GM12878 (cell line): ENCODE measurements around the gene CFAP107. TPM values are rescaled to one million over a fixed set of nuclear protein-coding genes. Genes with fewer than 3 reads are reported as not detected.
"Not testable (repeated sequence)": the region's sequence is repeated elsewhere in the genome, so short reads cannot be mapped to it uniquely, and the experiment has no call there.

Experiments used
- ATAC-seq: fragments of 200-7000 bp; cut with Tn5 transposase; 3 replicates; pipeline ENCODE4 v1.9.1; 2020; ENCODE audit warnings: mild to moderate bottlenecking, moderate library complexity
- BruUV-seq: library from RNA; stranded (reverse); fragments of 400-500 nt; replicated peaks from 2 replicates; lab custom pipeline; 2021; lab: Mats Ljungman, UMichigan
- CTCF ChIA-PET: fragments of 300-600 bp; sonication (Branson Sonifier 250); formaldehyde crosslinking; extraction: SDS; loops from one replicate; lab custom pipeline; 2021; ENCODE audit warnings: inconsistent platforms; lab: Yijun Ruan, JAX
- POLR2A ChIA-PET: fragments of 350-600 bp; formaldehyde crosslinking; extraction: SDS; loops from one replicate; lab custom pipeline; 2021; ENCODE audit warnings: inconsistent platforms; lab: Charles Lee
- RAD21 ChIA-PET: fragments of 300-600 bp; sonication (Branson Sonifier 250); formaldehyde crosslinking; loops from one replicate; lab custom pipeline; 2023; ENCODE audit warnings: antibody characterized with exemption; ENCODE audit not compliant: unreplicated experiment; lab: Charles Lee
- SMC1A ChIA-PET: fragments of 300-600 bp; sonication (Branson Sonifier 250); formaldehyde crosslinking; loops from one replicate; lab custom pipeline; 2023; ENCODE audit not compliant: unreplicated experiment, uncharacterized antibody; lab: Charles Lee
- DNase-seq: peaks from one replicate; pipeline ENCODE4 v3.0.0-alpha.2; 2011; ENCODE audit warnings: low read depth, low spot score
- FAIRE-seq: peaks from 3 replicates; lab custom pipeline; 2011; peaks lifted over from hg19 to GRCh38; lab: Jason Lieb, UNC
- H2AFZ ChIP-seq: 2 replicates; pipeline ENCODE4 v1.6.0; 2011; ENCODE audit warnings: low read depth, low read length, control low read depth; ENCODE audit not compliant: control insufficient read depth
- H3K27ac ChIP-seq: 2 replicates; pipeline ENCODE4 v1.5.1; 2011; ENCODE audit warnings: control low read depth; ENCODE audit not compliant: control insufficient read depth, insufficient read depth
- H3K27me3 ChIP-seq, 2 experiments: replicated peaks in 1 of 2; 2 replicates each; pipeline versions ENCODE4 v1.6.0 to v1.6.1; 2011; ENCODE audit warnings: low read length in 1 of 2; ENCODE audit not compliant: control insufficient read depth in 2 of 2, insufficient read depth in 2 of 2
- H3K36me3 ChIP-seq, 2 experiments: 2 replicates each; pipeline ENCODE4 v1.5.1; 2011; ENCODE audit warnings: low read length in 1 of 2; ENCODE audit not compliant: control insufficient read depth in 2 of 2, insufficient read depth in 2 of 2
- H3K4me1 ChIP-seq: 2 replicates; pipeline ENCODE4 v1.6.1; 2011; ENCODE audit warnings: mild to moderate bottlenecking, low read length, moderate library complexity, mixed read lengths; ENCODE audit not compliant: control insufficient read depth, insufficient read depth
- H3K4me2 ChIP-seq: 2 replicates; pipeline ENCODE4 v1.6.0; 2011; ENCODE audit warnings: control low read depth; ENCODE audit not compliant: control insufficient read depth, insufficient read depth
- H3K4me3 ChIP-seq: fragments of 200-600 bp; sonication (generic); 2 replicates; pipeline ENCODE4 v1.5.1; 2016
- H3K79me2 ChIP-seq: 2 replicates; pipeline ENCODE4 v1.6.0; 2011; ENCODE audit warnings: low read length; ENCODE audit not compliant: control insufficient read depth, insufficient read depth
- H3K9ac ChIP-seq: 2 replicates; pipeline ENCODE4 v1.8.0; 2011; ENCODE audit warnings: low read length, control low read depth, mixed read lengths; ENCODE audit not compliant: control insufficient read depth, insufficient read depth
- H3K9me3 ChIP-seq: replicated peaks from 3 replicates; pipeline ENCODE4 v1.5.1; 2011; ENCODE audit warnings: mild to moderate bottlenecking, low read length; ENCODE audit not compliant: control insufficient read depth, insufficient read depth
- H4K20me1 ChIP-seq: 2 replicates; pipeline ENCODE4 v1.6.0; 2011; ENCODE audit not compliant: control insufficient read depth, insufficient read depth
- CTCF ChIP-seq, 3 experiments: IDR thresholded peaks in 2 of 3; conservative IDR thresholded peaks in 1 of 3; 2 replicates each; pipeline ENCODE4 v1.5.1; 2011; ENCODE audit warnings: low read depth in 3 of 3, low read length in 3 of 3, mild to moderate bottlenecking in 3 of 3, control low read depth in 2 of 3, moderate library complexity in 2 of 3, inconsistent platforms in 1 of 3, mixed read lengths in 1 of 3; ENCODE audit not compliant: control insufficient read depth in 2 of 3, insufficient read depth in 1 of 3; ENCODE audit errors: extremely low read depth in 1 of 3
- WGBS: methylation state at CpG from one replicate; pipeline ENCODE4 v1.1.6; 2016; ENCODE audit warnings: low lambda C conversion rate; ENCODE audit not compliant: insufficient replicate concordance, insufficient coverage; ENCODE audit errors: missing lambda C conversion rate; 5-methylcytosine and 5-hydroxymethylcytosine counted together
- in situ Hi-C: fragments of 300-500 bp; cut with MboI; formaldehyde crosslinking; loops from 9 replicates; pipeline ENCODE4 v1.14.3; 2018; ENCODE audit warnings: mixed read lengths
- intact Hi-C: fragments of 100-400 bp; cut with micrococcal nuclease; formaldehyde crosslinking; loops from one replicate; pipeline ENCODE4 v1.14.2; 2022; ENCODE audit not compliant: unreplicated experiment
- polyA plus RNA-seq, 11 experiments: library from polyadenylated mRNA; depleted of rRNA in 4 of 11; unstranded in 6 of 11; stranded (reverse) in 5 of 11; fragments of >200 nt; fragmentation: Nextera tagmentation in 4 of 11; fragmentation: Illumina TruSeq in 1 of 11; extraction: Ambion mirVana in 4 of 11; extraction: Trizol in 1 of 11; gene quantifications; 1 replicate in 1 of 11; 2 replicates in 10 of 11; pipeline versions ENCODE4 v1.2.1 to v1.2.3, GENCODE V29; 2011 to 2016; ENCODE audit warnings: inconsistent platforms in 2 of 11, missing spikeins in 2 of 11, low read depth in 1 of 11
- total RNA-seq, 4 experiments: library from RNA; depleted of rRNA in 3 of 4; stranded (reverse); fragments of >200 nt in 3 of 4; fragmentation: Illumina TruSeq in 1 of 4; extraction: Trizol in 1 of 4; gene quantifications; 2 replicates each; pipeline versions ENCODE4 v1.2.1 to v1.2.3, GENCODE V29; 2013 to 2021

CFAP107 gene
- total and polyA plus RNA-seq, 10 of the 15 experiments (the other 5 are each of a cell fraction or from before 2014, with no cell fraction given): not detected

- H3K4me3 ChIP-seq: no peak overlapping the region
- in situ Hi-C loops: no loop called here
- 31% methylated on average over 6 of the region's 6 CpGs for whole genome bisulfite sequencing
- no peaks in the 10 kb centered on the region for H3K9me3 ChIP-seq
- no peak overlapping the region for H3K27ac ChIP-seq
- POLR2A ChIA-PET: no interaction called here
- DNase-seq (no peak), FAIRE-seq (no peak), ATAC-seq (no peak)
- H3K36me3 ChIP-seq: no peaks in the 10 kb centered on the region
- no peaks in the 10 kb centered on the region for H3K27me3 ChIP-seq
- RAD21 ChIA-PET: no interaction called here
- no peak overlapping the region for H3K4me2 ChIP-seq
- no peak overlapping the region for H2AFZ ChIP-seq
- H4K20me1 ChIP-seq: no peaks in the 10 kb centered on the region
- BruUV-seq: no TSS peak
- H3K9ac ChIP-seq: no peak overlapping the region
- CTCF ChIA-PET: no interaction called here
- no peaks in the 10 kb centered on the region for H3K79me2 ChIP-seq
- no peak for TF ChIP-seq CTCF (IDR thresholded peaks at IDR 0.05 in 2 of 3, conservative IDR thresholded peaks at IDR 0.05 in 1 of 3; ENCODE audit: control insufficient read depth in 2 of 3, extremely low read depth in 1 of 3, insufficient read depth in 1 of 3, low read depth in 3 of 3, low read length in 3 of 3)
- TF ChIP-seq, all 136 proteins: peak for 0
- H3K4me1 ChIP-seq: no peaks in the 10 kb centered on the region
- intact Hi-C loops: no loop called here
- SMC1A ChIA-PET: no interaction called here
These were observed 32.9 kb downstream of the CFAP107 start for GRCh38 chr1:12778907-12779306.

- H3K36me3 ChIP-seq, H3K4me2 ChIP-seq, RAD21 ChIA-PET, H3K9me3 ChIP-seq, BruUV-seq, SMC1A ChIA-PET, H4K20me1 ChIP-seq, in situ Hi-C loops, ATAC-seq, intact Hi-C loops, FAIRE-seq, H3K9ac ChIP-seq, H3K27ac ChIP-seq, H3K4me1 ChIP-seq, DNase-seq, H3K79me2 ChIP-seq, H3K4me3 ChIP-seq, H2AFZ ChIP-seq, H3K27me3 ChIP-seq, CTCF ChIA-PET, POLR2A ChIA-PET: not testable (repeated sequence)
- 75% methylated on average over 4 of the region's 5 CpGs for WGBS
These were observed 35.5 kb downstream of the CFAP107 start for GRCh38 chr1:12781488-12781887.

- ATAC-seq, H3K79me2 ChIP-seq, intact Hi-C loops, H4K20me1 ChIP-seq, H2AFZ ChIP-seq, H3K36me3 ChIP-seq, DNase-seq, H3K9ac ChIP-seq, CTCF ChIA-PET, H3K9me3 ChIP-seq, H3K4me3 ChIP-seq, POLR2A ChIA-PET, RAD21 ChIA-PET, SMC1A ChIA-PET, in situ Hi-C loops, H3K27ac ChIP-seq, H3K27me3 ChIP-seq, FAIRE-seq, H3K4me1 ChIP-seq, BruUV-seq, H3K4me2 ChIP-seq: not testable (repeated sequence)
- 42% methylated on average over 6 of the region's 7 CpGs for WGBS
These were observed 37.8 kb downstream of the CFAP107 start for GRCh38 chr1:12783783-12784182.
